Breast epithelium (tissue), 3 donors: ENCODE results near the gene PRSS8.
"Not testable (repeated sequence)": the region's sequence is repeated elsewhere in the genome, so short reads cannot be mapped to it uniquely, and the experiment has no call there.

ENCODE experiments used
- POLR2A ChIP-seq: fragments of 450-650 bp; IDR thresholded peaks from one replicate; pipeline ENCODE4 v1.6.1; 2016; ENCODE audit warnings: antibody characterized with exemption, mild to moderate bottlenecking, moderate library complexity
- POLR2AphosphoS5 ChIP-seq, 3 donors: sonication (generic); formaldehyde crosslinking; IDR thresholded peaks; one replicate each; pipeline ENCODE4 v1.6.1; 2017; ENCODE audit warnings: antibody characterized with exemption in 3 of 3
- TF ChIP-seq, protein P1 (sequence below), 3 donors: fragments of 450-650 bp; IDR thresholded peaks; one replicate each; pipeline ENCODE4 v1.5.1; 2016 to 2017; ENCODE audit warnings: antibody characterized with exemption in 3 of 3, mild to moderate bottlenecking in 3 of 3, moderate library complexity in 3 of 3

- TF ChIP-seq, protein P1, sequence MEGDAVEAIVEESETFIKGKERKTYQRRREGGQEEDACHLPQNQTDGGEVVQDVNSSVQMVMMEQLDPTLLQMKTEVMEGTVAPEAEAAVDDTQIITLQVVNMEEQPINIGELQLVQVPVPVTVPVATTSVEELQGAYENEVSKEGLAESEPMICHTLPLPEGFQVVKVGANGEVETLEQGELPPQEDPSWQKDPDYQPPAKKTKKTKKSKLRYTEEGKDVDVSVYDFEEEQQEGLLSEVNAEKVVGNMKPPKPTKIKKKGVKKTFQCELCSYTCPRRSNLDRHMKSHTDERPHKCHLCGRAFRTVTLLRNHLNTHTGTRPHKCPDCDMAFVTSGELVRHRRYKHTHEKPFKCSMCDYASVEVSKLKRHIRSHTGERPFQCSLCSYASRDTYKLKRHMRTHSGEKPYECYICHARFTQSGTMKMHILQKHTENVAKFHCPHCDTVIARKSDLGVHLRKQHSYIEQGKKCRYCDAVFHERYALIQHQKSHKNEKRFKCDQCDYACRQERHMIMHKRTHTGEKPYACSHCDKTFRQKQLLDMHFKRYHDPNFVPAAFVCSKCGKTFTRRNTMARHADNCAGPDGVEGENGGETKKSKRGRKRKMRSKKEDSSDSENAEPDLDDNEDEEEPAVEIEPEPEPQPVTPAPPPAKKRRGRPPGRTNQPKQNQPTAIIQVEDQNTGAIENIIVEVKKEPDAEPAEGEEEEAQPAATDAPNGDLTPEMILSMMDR (IDR thresholded peaks at IDR 0.05) = not testable (repeated sequence)
- not testable (repeated sequence) for TF ChIP-seq POLR2AphosphoS5 (IDR thresholded peaks at IDR 0.05); POLR2A
Observed at GRCh38 chr16:31141071-31141469, 5.5 kb upstream of the PRSS8 start.
